Right atrium auricular region (tissue), 2 donors: ENCODE data around the gene ARFRP1. TPM values are rescaled to one million over a fixed set of nuclear protein-coding genes. Genes with fewer than 3 reads are reported as not detected.
A peak's percentile ranks its signal among the peaks of the same experiment; 100 is the strongest.
"Not testable (repeated sequence)": the region's sequence is repeated elsewhere in the genome, so short reads cannot be mapped to it uniquely, and the experiment has no call there.

ENCODE experiments used
- DNase-seq: peaks from one replicate; pipeline ENCODE4 v3.0.0-alpha.2; 2019; ENCODE audit warnings: low spot score
- H3K27ac ChIP-seq, 2 donors: fragments of 200-600 bp; sonication (generic); 1 replicate in 1 of 2; 2 replicates in 1 of 2; pipeline ENCODE4 v1.5.1; 2016 to 2019
- H3K27me3 ChIP-seq, 2 donors: fragments of 200-600 bp; sonication (generic); one replicate each; pipeline versions ENCODE4 v1.5.1 to v1.6.0; 2017 to 2019
- H3K36me3 ChIP-seq: fragments of 200-600 bp; sonication (generic); one replicate; pipeline ENCODE4 v1.5.1; 2016
- H3K4me1 ChIP-seq, 2 donors: fragments of 200-600 bp; sonication (generic); one replicate each; pipeline versions ENCODE4 v1.5.1 to v1.6.0; 2017 to 2019
- H3K4me3 ChIP-seq, 2 donors: fragments of 200-600 bp; sonication (generic); 1 replicate in 1 of 2; 2 replicates in 1 of 2; pipeline ENCODE4 v1.5.1; 2017 to 2019; ENCODE audit warnings: mild to moderate bottlenecking in 1 of 2, moderate library complexity in 1 of 2
- H3K9me3 ChIP-seq, 2 donors: fragments of 200-600 bp; sonication (generic); one replicate each; pipeline ENCODE4 v1.5.1; 2019
- CTCF ChIP-seq, 2 donors: fragments of 200-600 bp; sonication (generic); IDR thresholded peaks; one replicate each; pipeline ENCODE4 v1.5.1; 2019; ENCODE audit warnings: antibody characterized with exemption in 2 of 2
- total RNA-seq, 2 donors: library from RNA; depleted of rRNA; stranded (reverse); fragments of >200 nt; gene quantifications; one replicate each; pipeline ENCODE4 v1.1.0, GENCODE V29; 2016

ARFRP1 gene
- total RNA-seq, 2 donors from 2014 or later: 33.5 to 39.4 TPM

DNA sequence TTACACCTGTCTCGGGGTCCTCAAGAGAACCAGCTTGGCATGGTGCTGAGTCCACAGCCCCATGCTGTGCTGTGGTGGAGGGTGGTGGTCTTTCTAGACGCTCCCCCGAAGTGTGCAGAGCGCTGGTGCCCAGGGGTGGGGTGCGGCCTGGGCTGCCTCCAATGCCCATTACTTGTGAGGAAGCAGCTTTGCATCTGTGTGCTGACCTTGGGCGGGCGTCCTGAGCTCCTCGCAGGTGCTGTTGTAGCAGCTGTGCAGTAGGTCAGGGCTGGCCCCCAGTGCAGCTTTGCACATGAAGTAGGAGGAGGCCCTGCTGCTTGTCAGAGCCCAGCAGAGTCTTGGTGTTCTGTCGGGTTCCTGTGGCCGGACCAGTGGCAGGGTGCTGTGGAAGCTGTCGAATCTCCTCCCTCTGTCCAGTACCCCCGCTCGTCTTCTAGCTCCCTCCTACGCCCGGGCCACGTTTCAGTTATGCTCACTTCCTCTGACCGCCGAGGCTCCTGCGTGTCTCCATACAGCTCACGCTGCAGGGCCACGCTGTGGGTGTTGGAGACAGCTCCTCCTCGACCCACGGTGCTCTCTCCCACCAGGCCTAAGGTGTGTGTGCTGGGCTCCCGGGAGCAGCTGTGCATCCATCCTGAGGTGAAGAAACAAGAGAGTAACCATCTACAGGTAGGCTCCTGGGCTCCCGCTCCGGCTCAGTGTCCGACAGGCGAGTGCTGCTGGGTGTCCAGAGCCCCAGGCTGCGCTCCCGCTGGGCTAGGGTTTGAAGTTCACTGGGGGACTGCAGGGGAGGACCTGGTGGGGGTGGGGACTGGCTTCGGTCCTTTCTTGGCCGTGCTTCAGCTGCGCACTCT, 45.6 kb downstream of the ARFRP1 start:
- H3K36me3 ChIP-seq: peaks cover 26% of the 10 kb centered on the region
- no peak for DNase-seq
- no peak for TF ChIP-seq CTCF (IDR thresholded peaks at IDR 0.05)
- no peaks in the 10 kb centered on the region for H3K9me3 ChIP-seq
- H3K4me3 ChIP-seq: no peak overlapping the region
- H3K27me3 ChIP-seq: no peaks in the 10 kb centered on the region
- peaks cover 0 to 18% of the 10 kb centered on the region in 2 donors for H3K4me1 ChIP-seq
- no peak overlapping the region for H3K27ac ChIP-seq

DNA sequence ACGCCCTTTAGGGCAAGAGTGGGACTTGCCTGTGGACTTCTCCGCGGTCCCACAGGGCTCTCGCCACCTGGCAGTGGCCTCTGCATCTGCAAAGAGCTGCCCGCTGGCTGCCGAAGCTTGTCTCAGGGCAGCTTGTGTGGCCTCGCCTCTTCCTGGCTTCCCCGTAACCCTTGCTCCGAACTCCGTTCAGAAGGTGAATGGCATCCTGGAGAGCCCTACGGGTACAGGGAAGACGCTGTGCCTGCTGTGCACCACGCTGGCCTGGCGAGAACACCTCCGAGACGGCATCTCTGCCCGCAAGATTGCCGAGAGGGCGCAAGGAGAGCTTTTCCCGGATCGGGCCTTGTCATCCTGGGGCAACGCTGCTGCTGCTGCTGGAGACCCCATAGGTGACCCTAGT, 46.7 kb downstream of the ARFRP1 start:
- Histone ChIP-seq H3K4me3 (no peak overlapping the region), H3K9me3 (no peaks in the 10 kb centered on the region), H3K4me1 (peaks cover 0 to 21% of the 10 kb centered on the region in 2 donors), H3K27ac (no peak overlapping the region), H3K36me3 (peaks cover 24% of the 10 kb centered on the region), H3K27me3 (no peaks in the 10 kb centered on the region)
- no peak for DNase-seq
- TF ChIP-seq CTCF (IDR thresholded peaks at IDR 0.05): no peak

DNA sequence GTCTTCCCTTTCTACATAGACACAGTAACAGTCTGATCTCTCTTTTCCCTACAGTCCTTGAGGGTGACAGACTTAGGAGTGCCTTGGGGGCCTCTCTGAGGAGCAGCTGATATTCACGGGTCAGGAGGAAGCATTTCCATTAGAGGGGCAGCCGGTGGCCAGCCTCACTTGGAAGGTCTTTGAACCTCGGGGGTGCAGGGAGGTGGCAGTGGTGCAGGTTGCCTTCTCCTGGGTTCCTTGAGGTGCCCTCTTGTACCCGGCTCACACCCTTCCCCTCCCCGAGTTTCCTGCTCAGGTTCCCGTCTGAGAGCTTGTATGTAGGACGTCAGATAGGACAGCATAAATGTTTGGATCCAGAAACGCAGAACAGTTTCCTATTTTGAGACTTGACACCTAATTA, 47.2 kb downstream of the ARFRP1 start:
- Histone ChIP-seq H3K36me3 (peaks cover 24% of the 10 kb centered on the region), H3K9me3 (no peaks in the 10 kb centered on the region), H3K4me3 (no peak overlapping the region), H3K27ac (no peak overlapping the region), H3K27me3 (no peaks in the 10 kb centered on the region), H3K4me1 (peaks cover 0 to 21% of the 10 kb centered on the region in 2 donors)
- TF ChIP-seq CTCF (IDR thresholded peaks at IDR 0.05): no peak
- DNase-seq: no peak

DNA sequence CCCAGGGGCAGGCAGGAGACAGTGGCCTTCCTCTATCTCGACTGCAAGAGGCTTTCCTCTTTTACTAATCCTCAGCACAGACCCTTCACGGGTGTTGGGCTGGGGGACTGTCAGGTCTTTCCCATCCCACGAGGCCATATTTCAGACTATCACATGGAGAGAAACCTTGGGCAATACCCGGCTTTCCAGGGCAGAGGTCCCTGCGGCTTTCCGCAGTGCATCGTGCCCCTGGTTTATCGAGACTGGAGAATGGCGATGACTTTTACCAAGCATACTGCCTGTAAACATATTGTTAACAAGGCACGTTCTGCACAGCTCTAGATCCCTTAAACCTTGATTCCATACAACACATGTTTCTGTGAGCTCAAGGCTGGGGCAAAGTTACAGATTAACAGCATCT, 47.6 kb downstream of the ARFRP1 start:
- peaks cover 24% of the 10 kb centered on the region for H3K36me3 ChIP-seq
- not testable (repeated sequence) for DNase-seq, H3K27ac ChIP-seq, H3K9me3 ChIP-seq, H3K4me3 ChIP-seq, H3K27me3 ChIP-seq
- H3K4me1 ChIP-seq: peaks cover 0 to 21% of the 10 kb centered on the region in 2 donors

DNA sequence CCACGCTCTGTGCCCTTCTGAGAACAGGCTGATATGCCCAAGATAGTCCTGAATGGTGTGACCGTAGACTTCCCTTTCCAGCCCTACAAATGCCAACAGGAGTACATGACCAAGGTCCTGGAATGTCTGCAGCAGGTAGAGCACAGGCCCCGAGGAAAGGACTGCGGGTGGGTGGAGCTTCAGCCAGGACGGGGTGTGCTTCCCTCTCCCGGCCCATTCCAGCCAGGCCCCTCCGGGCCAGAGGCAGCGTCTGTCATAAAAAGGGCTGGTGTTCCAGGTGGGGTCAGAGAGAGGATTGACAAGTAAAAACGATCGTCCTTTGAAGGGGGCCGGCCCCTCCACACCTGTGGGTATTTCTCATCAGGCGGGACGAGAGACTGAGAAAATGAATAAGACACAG, 48.4 kb downstream of the ARFRP1 start:
- Histone ChIP-seq H3K27ac (peak overlapping the region; percentile 81 to 82), H3K4me1 (peaks cover 0 to 21% of the 10 kb centered on the region in 2 donors), H3K36me3 (peaks cover 24% of the 10 kb centered on the region), H3K9me3 (no peaks in the 10 kb centered on the region), H3K27me3 (no peaks in the 10 kb centered on the region), H3K4me3 (peak overlapping the region; percentile 63 to 78)
- TF ChIP-seq CTCF (IDR thresholded peaks at IDR 0.05): no peak
- DNase-seq: no peak

- DNase-seq: no peak
- peak overlapping the region; percentile 81 to 82 for H3K27ac ChIP-seq
- H3K36me3 ChIP-seq: peaks cover 24% of the 10 kb centered on the region
- H3K4me1 ChIP-seq: peaks cover 0 to 27% of the 10 kb centered on the region in 2 donors
- no peak for TF ChIP-seq CTCF (IDR thresholded peaks at IDR 0.05)
- H3K9me3 ChIP-seq: no peaks in the 10 kb centered on the region
- peak overlapping the region; percentile 63 to 78 for H3K4me3 ChIP-seq
- H3K27me3 ChIP-seq: no peaks in the 10 kb centered on the region
Observed at GRCh38 chr20:63658749-63659187, 49.0 kb downstream of the ARFRP1 start.
